Hematopoietic multipotent progenitor cell treated with erythropoietin and hydrocortisone succinate and interleukin-3 and kit ligand, for 17 days (in vitro differentiated cells): ENCODE data around the gene RABEP1.
A peak's percentile ranks its signal among the peaks of the same experiment; 100 is the strongest.

Source experiments
- DNase-seq: peaks from one replicate; pipeline ENCODE4 v3.0.0-alpha.2; 2015; ENCODE audit warnings: low spot score

Gene RABEP1

GRCh38 chr17:5364156-5364555 is 82.1 kb downstream of the RABEP1 start:
- no peak for DNase-seq

- no peak for DNase-seq
These were observed 82.6 kb downstream of the RABEP1 start for GRCh38 chr17:5364696-5365095.

- DNase-seq = no peak
These were observed 83.7 kb downstream of the RABEP1 start for GRCh38 chr17:5365831-5366230.

- DNase-seq = no peak
These were observed 88.3 kb downstream of the RABEP1 start for GRCh38 chr17:5370411-5370810.

GRCh38 chr17:5373112-5373511 is 91.0 kb downstream of the RABEP1 start:
- DNase-seq = no peak

- no peak for DNase-seq
These were observed 96.6 kb downstream of the RABEP1 start for GRCh38 chr17:5378566-5379207.

- no peak for DNase-seq
These were observed 97.4 kb downstream of the RABEP1 start for GRCh38 chr17:5379351-5380107.

- DNase-seq = no peak
These were observed 98.5 kb downstream of the RABEP1 start for GRCh38 chr17:5380491-5381135.

GRCh38 chr17:5381542-5381941 is 99.5 kb downstream of the RABEP1 start:
- DNase-seq = no peak

- DNase-seq = no peak
These were observed 109.6 kb downstream of the RABEP1 start for GRCh38 chr17:5391678-5392077.

- DNase-seq = no peak
These were observed 114.5 kb downstream of the RABEP1 start for GRCh38 chr17:5396612-5397011.

- DNase-seq = no peak
These were observed 117.7 kb downstream of the RABEP1 start for GRCh38 chr17:5399767-5400166.

GRCh38 chr17:5405400-5405799 is 123.3 kb downstream of the RABEP1 start:
- DNase-seq = no peak

GRCh38 chr17:5408186-5408585 is 126.1 kb downstream of the RABEP1 start:
- peak; percentile 48 for DNase-seq

- no peak for DNase-seq
These were observed 128.6 kb downstream of the RABEP1 start for GRCh38 chr17:5410594-5411272.

GRCh38 chr17:5413682-5414081 is 131.6 kb downstream of the RABEP1 start:
- DNase-seq = peak; percentile 74

- DNase-seq = peak; percentile 75
These were observed 134.8 kb downstream of the RABEP1 start for GRCh38 chr17:5416901-5417300.

- peak; percentile 67 for DNase-seq
These were observed 136.8 kb downstream of the RABEP1 start for GRCh38 chr17:5418858-5419355.

- DNase-seq = peak; percentile 93
These were observed 137.4 kb downstream of the RABEP1 start, which contains the start of gene NUP88 for GRCh38 chr17:5419356-5419958. NUP88 (minus strand) TSS chr17:5419662; CDS start chr17:5419650, 12 bp downstream.

- peak; percentile 48 for DNase-seq
These were observed 138.0 kb downstream of the RABEP1 start, which contains the start of gene RPAIN for GRCh38 chr17:5419959-5420653. RPAIN (plus strand) TSS chr17:5420182; CDS start chr17:5420211, 29 bp downstream.

GRCh38 chr17:5422505-5422904 is 140.4 kb downstream of the RABEP1 start:
- DNase-seq = peak; percentile 53
